ENCODE measurements around the gene CXCL3.
"Not testable (repeated sequence)": the region's sequence is repeated elsewhere in the genome, so short reads cannot be mapped to it uniquely, and the experiment has no call there.

Gene CXCL3

GRCh38 chr4:74038425-74039314 lies at the start of gene CXCL3:
CXCL3 (minus strand) TSS chr4:74038689; CDS start chr4:74038611, 78 bp downstream.
- no peak for DNase-seq (ENCODE audit: low read depth in 2 of 2)

- no peak for DNase-seq (ENCODE audit: low read depth in 2 of 2)
Observed at GRCh38 chr4:74087481-74087880, 49.0 kb upstream of the CXCL3 start.

GRCh38 chr4:74085669-74086068 lies 47.2 kb upstream of the CXCL3 start:
- DNase-seq (ENCODE audit: low read depth in 2 of 2) = no peak

- no peak for DNase-seq (ENCODE audit: low read depth in 2 of 2)
Observed at GRCh38 chr4:74084984-74085383, 46.5 kb upstream of the CXCL3 start.

- DNase-seq (ENCODE audit: low read depth in 2 of 2) = no peak
Observed at GRCh38 chr4:74083546-74083945, 45.1 kb upstream of the CXCL3 start.

- no peak for DNase-seq (ENCODE audit: low read depth in 2 of 2)
Observed at GRCh38 chr4:74081035-74081434, 42.5 kb upstream of the CXCL3 start.

GRCh38 chr4:74080351-74080750 lies 41.9 kb upstream of the CXCL3 start:
- not testable (repeated sequence) for DNase-seq (ENCODE audit: low read depth in 2 of 2)

- DNase-seq (ENCODE audit: low read depth in 2 of 2) = not testable (repeated sequence)
Observed at GRCh38 chr4:74079024-74079423, 40.5 kb upstream of the CXCL3 start.

GRCh38 chr4:74073358-74073757 lies 34.9 kb upstream of the CXCL3 start:
- DNase-seq (ENCODE audit: low read depth in 2 of 2) = no peak

GRCh38 chr4:74072739-74073138 lies 34.2 kb upstream of the CXCL3 start:
- no peak for DNase-seq (ENCODE audit: low read depth in 2 of 2)

- DNase-seq (ENCODE audit: low read depth in 2 of 2) = no peak
Observed at GRCh38 chr4:74067586-74067985, 29.1 kb upstream of the CXCL3 start.

- no peak for DNase-seq (ENCODE audit: low read depth in 2 of 2)
Observed at GRCh38 chr4:74066232-74066631, 27.7 kb upstream of the CXCL3 start.

- DNase-seq (ENCODE audit: low read depth in 2 of 2) = no peak
Observed at GRCh38 chr4:74065115-74065642, 26.7 kb upstream of the CXCL3 start.

GRCh38 chr4:74063859-74064258 lies 25.4 kb upstream of the CXCL3 start:
- DNase-seq (ENCODE audit: low read depth in 2 of 2) = no peak

- DNase-seq (ENCODE audit: low read depth in 2 of 2) = no peak
Observed at GRCh38 chr4:74062953-74063352, 24.5 kb upstream of the CXCL3 start.

GRCh38 chr4:74061430-74061829 lies 22.9 kb upstream of the CXCL3 start:
- no peak for DNase-seq (ENCODE audit: low read depth in 2 of 2)

GRCh38 chr4:74059161-74059829 lies 20.8 kb upstream of the CXCL3 start:
- DNase-seq (ENCODE audit: low read depth in 2 of 2) = no peak

GRCh38 chr4:74058048-74058651 lies 19.7 kb upstream of the CXCL3 start:
- no peak for DNase-seq (ENCODE audit: low read depth in 2 of 2)

GRCh38 chr4:74057588-74057987 lies 19.1 kb upstream of the CXCL3 start:
- DNase-seq (ENCODE audit: low read depth in 2 of 2) = no peak

GRCh38 chr4:74056858-74057562 lies 18.5 kb upstream of the CXCL3 start:
- DNase-seq (ENCODE audit: low read depth in 2 of 2) = no peak

- no peak for DNase-seq (ENCODE audit: low read depth in 2 of 2)
Observed at GRCh38 chr4:74056114-74056857, 17.8 kb upstream of the CXCL3 start.
